T-helper 2 cell treated with Interferon-gamma antibody and Interleukin-4, amounts not matched to agents 5 μg/mL and 100 μg/mL, for 36 hours (primary cell): ENCODE data around the gene TRAF7.
A peak's percentile ranks its signal among the peaks of the same experiment; 100 is the strongest.
"Not testable (repeated sequence)": the region's sequence is repeated elsewhere in the genome, so short reads cannot be mapped to it uniquely, and the experiment has no call there.

Experiments used
- DNase-seq: peaks from one replicate; pipeline ENCODE4 v3.0.0; 2021; ENCODE audit warnings: low spot score
- H3K27ac Mint-ChIP-seq: one replicate; pipeline ENCODE4 v1.8.0; 2021; ENCODE audit warnings: mild to moderate bottlenecking, mixed read lengths
- H3K27me3 Mint-ChIP-seq: one replicate; pipeline ENCODE4 v1.8.0; 2021; ENCODE audit warnings: low read depth, mixed read lengths
- H3K36me3 Mint-ChIP-seq: one replicate; pipeline ENCODE4 v1.8.0; 2021; ENCODE audit warnings: low read depth, mixed read lengths
- H3K4me1 Mint-ChIP-seq: one replicate; pipeline ENCODE4 v1.8.0; 2021; ENCODE audit warnings: low read depth, mixed read lengths
- H3K4me3 Mint-ChIP-seq: one replicate; pipeline ENCODE4 v1.8.0; 2022; ENCODE audit warnings: mild to moderate bottlenecking, moderate library complexity, mixed read lengths
- H3K9me3 Mint-ChIP-seq: one replicate; pipeline ENCODE4 v1.8.0; 2021; ENCODE audit warnings: mixed read lengths

Gene TRAF7

GRCh38 chr16:2155091-2155950, at the start of gene TRAF7:
Gene TRAF7 (plus strand): TSS chr16:2155782. CDS start chr16:2163921, 8,139 bp downstream.
- Mint-ChIP-seq H3K36me3 (peaks cover 33% of the 10 kb centered on the region), H3K4me1 (peaks cover 22% of the 10 kb centered on the region), H3K9me3 (no peaks in the 10 kb centered on the region), H3K4me3 (peak within 1 kb of the TSS; percentile 99), H3K27ac (peak within 1 kb of the TSS; percentile 95), H3K27me3 (no peaks in the 10 kb centered on the region)
- peak; percentile 98 for DNase-seq

GRCh38 chr16:2106211-2106610, 49.4 kb upstream of the TRAF7 start:
- H3K4me1 Mint-ChIP-seq, H3K27me3 Mint-ChIP-seq, H3K9me3 Mint-ChIP-seq, H3K27ac Mint-ChIP-seq, H3K4me3 Mint-ChIP-seq, DNase-seq, H3K36me3 Mint-ChIP-seq: not testable (repeated sequence)

GRCh38 chr16:2107121-2107790, 48.3 kb upstream of the TRAF7 start:
- H3K9me3 Mint-ChIP-seq, H3K4me1 Mint-ChIP-seq, DNase-seq, H3K4me3 Mint-ChIP-seq, H3K36me3 Mint-ChIP-seq, H3K27ac Mint-ChIP-seq, H3K27me3 Mint-ChIP-seq: not testable (repeated sequence)

GRCh38 chr16:2107791-2108125, 47.8 kb upstream of the TRAF7 start:
- not testable (repeated sequence) for H3K4me1 Mint-ChIP-seq, H3K36me3 Mint-ChIP-seq, H3K27me3 Mint-ChIP-seq, H3K9me3 Mint-ChIP-seq, H3K4me3 Mint-ChIP-seq, H3K27ac Mint-ChIP-seq, DNase-seq

- H3K36me3 Mint-ChIP-seq, H3K27me3 Mint-ChIP-seq, H3K27ac Mint-ChIP-seq, DNase-seq, H3K4me1 Mint-ChIP-seq, H3K4me3 Mint-ChIP-seq, H3K9me3 Mint-ChIP-seq: not testable (repeated sequence)
These were observed 46.9 kb upstream of the TRAF7 start for GRCh38 chr16:2108446-2109270.

- not testable (repeated sequence) for DNase-seq, H3K4me1 Mint-ChIP-seq, H3K27me3 Mint-ChIP-seq, H3K4me3 Mint-ChIP-seq, H3K27ac Mint-ChIP-seq, H3K9me3 Mint-ChIP-seq, H3K36me3 Mint-ChIP-seq
These were observed 46.4 kb upstream of the TRAF7 start for GRCh38 chr16:2109271-2109580.

- not testable (repeated sequence) for H3K36me3 Mint-ChIP-seq
These were observed 45.7 kb upstream of the TRAF7 start for GRCh38 chr16:2109872-2110271.

GRCh38 chr16:2110332-2111008, 45.1 kb upstream of the TRAF7 start:
- not testable (repeated sequence) for H3K27me3 Mint-ChIP-seq, H3K4me1 Mint-ChIP-seq, H3K27ac Mint-ChIP-seq, H3K4me3 Mint-ChIP-seq, DNase-seq, H3K36me3 Mint-ChIP-seq, H3K9me3 Mint-ChIP-seq

More at GRCh38 chr16:2109872-2110271, 45.7 kb upstream of the TRAF7 start:
- not testable (repeated sequence) for H3K4me1 Mint-ChIP-seq, H3K9me3 Mint-ChIP-seq, H3K27ac Mint-ChIP-seq, H3K4me3 Mint-ChIP-seq, DNase-seq, H3K27me3 Mint-ChIP-seq

GRCh38 chr16:2111009-2111353, 44.6 kb upstream of the TRAF7 start:
- H3K4me3 Mint-ChIP-seq, DNase-seq, H3K4me1 Mint-ChIP-seq, H3K9me3 Mint-ChIP-seq, H3K27me3 Mint-ChIP-seq, H3K27ac Mint-ChIP-seq, H3K36me3 Mint-ChIP-seq: not testable (repeated sequence)

- not testable (repeated sequence) for H3K4me3 Mint-ChIP-seq, H3K9me3 Mint-ChIP-seq, H3K4me1 Mint-ChIP-seq, H3K27me3 Mint-ChIP-seq, H3K36me3 Mint-ChIP-seq, H3K27ac Mint-ChIP-seq, DNase-seq
These were observed 43.9 kb upstream of the TRAF7 start for GRCh38 chr16:2111412-2112335.

GRCh38 chr16:2112539-2113106, 43.0 kb upstream of the TRAF7 start:
- not testable (repeated sequence) for H3K27me3 Mint-ChIP-seq, DNase-seq, H3K27ac Mint-ChIP-seq, H3K36me3 Mint-ChIP-seq, H3K4me3 Mint-ChIP-seq, H3K4me1 Mint-ChIP-seq, H3K9me3 Mint-ChIP-seq

- H3K4me1 Mint-ChIP-seq, H3K9me3 Mint-ChIP-seq, DNase-seq, H3K36me3 Mint-ChIP-seq, H3K27me3 Mint-ChIP-seq, H3K4me3 Mint-ChIP-seq, H3K27ac Mint-ChIP-seq: not testable (repeated sequence)
These were observed 41.4 kb upstream of the TRAF7 start for GRCh38 chr16:2114225-2114624.
